Aorta (tissue), 5 donors: ENCODE measurements around the gene ARHGAP24. TPM values are rescaled to one million over a fixed set of nuclear protein-coding genes. Genes with fewer than 3 reads are reported as not detected.

ENCODE experiments used
- ATAC-seq: fragments of 200-7000 bp; cut with Tn5 transposase; one replicate; pipeline ENCODE4 v1.9.1; 2022; ENCODE audit warnings: moderate library complexity; ENCODE audit not compliant: low FRiP score
- DNase-seq, 2 donors: peaks; one replicate each; pipeline ENCODE4 v3.0.0-alpha.2; 2020
- H3K27ac ChIP-seq, 2 donors: one replicate each; pipeline ENCODE4 v1.5.1; 2013; ENCODE audit warnings: low read length in 2 of 2, mild to moderate bottlenecking in 2 of 2, moderate library complexity in 2 of 2, control low read depth in 1 of 2, inconsistent platforms in 1 of 2, low read depth in 1 of 2
- H3K27me3 ChIP-seq, 2 donors: one replicate each; pipeline ENCODE4 v1.6.1; 2013; ENCODE audit warnings: control low read depth in 1 of 2, low read length in 1 of 2, mild to moderate bottlenecking in 1 of 2, moderate library complexity in 1 of 2; ENCODE audit not compliant: insufficient read depth in 2 of 2, control insufficient read depth in 1 of 2
- H3K36me3 ChIP-seq, 2 donors: one replicate each; pipeline ENCODE4 v1.6.1; 2013; ENCODE audit warnings: control low read depth in 1 of 2, low read length in 1 of 2, mild to moderate bottlenecking in 1 of 2; ENCODE audit not compliant: insufficient read depth in 2 of 2, control insufficient read depth in 1 of 2
- H3K4me1 ChIP-seq, 2 donors: one replicate each; pipeline ENCODE4 v1.6.1; 2013; ENCODE audit warnings: low read length in 2 of 2, control low read depth in 1 of 2, mild to moderate bottlenecking in 1 of 2, moderate library complexity in 1 of 2; ENCODE audit not compliant: insufficient read depth in 2 of 2, control insufficient read depth in 1 of 2
- H3K4me3 ChIP-seq, 2 donors: one replicate each; pipeline ENCODE4 v1.5.1; 2013; ENCODE audit warnings: low read length in 2 of 2, control low read depth in 1 of 2, mild to moderate bottlenecking in 1 of 2
- H3K9me3 ChIP-seq: one replicate; pipeline ENCODE4 v1.6.1; 2013; ENCODE audit warnings: mild to moderate bottlenecking, low read length; ENCODE audit not compliant: control insufficient read depth
- WGBS, 2 donors: extraction: QIAGEN DNeasy Blood & Tissue Kit; methylation state at CpG; one replicate each; pipeline ENCODE4 v1.1.7; 2013; 5-methylcytosine and 5-hydroxymethylcytosine counted together
- intact Hi-C, 2 donors: fragments of 100-400 bp; cut with DNase I; formaldehyde crosslinking; loops; one replicate each; pipeline versions ENCODE4 v1.14.2 to v1.15.0; 2022
- polyA plus RNA-seq, 2 donors: library from polyadenylated mRNA; stranded (reverse); fragments of 200-250 nt; gene quantifications; one replicate each; pipeline ENCODE4 v1.2.3, GENCODE V29; 2013
- total RNA-seq, 2 donors: library from RNA; stranded (reverse); fragmentation: NEBNext Ultra II Directional; extraction: Animal tissue kit (Norgen Biotek cat#: 25700); gene quantifications; one replicate each; pipeline ENCODE4 v1.2.1, GENCODE V29; 2021
- donor health status: healthy with polysubstance abuse.
- donor health status: Bipolar disorder and iron deficiency.
- donor health status: DM: no; HTN: no; CAD: no.
- donor health status: DM: no; HTN: no; CAD: no.
- donor health status: DM: yes; HTN: yes; CAD: no.

Gene ARHGAP24
- total and polyA plus RNA-seq, 4 donors: 13.4 to 35.2 (median 34.0) TPM

DNA sequence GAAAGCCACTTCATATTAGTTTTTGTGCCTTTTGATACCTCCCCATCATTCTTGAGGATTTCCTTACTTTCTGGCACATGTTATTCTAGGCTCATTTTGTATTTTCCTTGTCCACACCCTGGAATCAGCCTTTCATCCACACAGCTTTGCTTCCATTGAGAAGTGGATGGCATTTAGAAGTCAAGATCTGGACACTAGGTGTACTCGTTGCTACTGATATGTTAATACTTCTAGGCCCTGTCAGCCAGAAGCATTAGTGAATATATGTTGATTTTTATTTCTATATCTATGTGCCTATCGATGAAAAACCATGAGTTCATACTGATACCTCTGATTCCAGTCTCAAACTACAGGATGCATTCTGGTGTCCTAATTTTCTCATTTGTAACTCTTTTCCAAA, 73.2 kb downstream of the ARHGAP24 start:
- no peaks in the 10 kb centered on the region for H3K36me3 ChIP-seq
- WGBS, 2 donors: 81 to 83% methylated on average over 2 of the region's 2 CpGs
- H3K27ac ChIP-seq: no peak overlapping the region
- no peak for DNase-seq
- intact Hi-C loops: no loop called here
- no peak for ATAC-seq
- peaks cover 3% of the 10 kb centered on the region for H3K9me3 ChIP-seq
- no peaks in the 10 kb centered on the region for H3K27me3 ChIP-seq
- H3K4me1 ChIP-seq: no peaks in the 10 kb centered on the region
- no peak overlapping the region for H3K4me3 ChIP-seq

DNA sequence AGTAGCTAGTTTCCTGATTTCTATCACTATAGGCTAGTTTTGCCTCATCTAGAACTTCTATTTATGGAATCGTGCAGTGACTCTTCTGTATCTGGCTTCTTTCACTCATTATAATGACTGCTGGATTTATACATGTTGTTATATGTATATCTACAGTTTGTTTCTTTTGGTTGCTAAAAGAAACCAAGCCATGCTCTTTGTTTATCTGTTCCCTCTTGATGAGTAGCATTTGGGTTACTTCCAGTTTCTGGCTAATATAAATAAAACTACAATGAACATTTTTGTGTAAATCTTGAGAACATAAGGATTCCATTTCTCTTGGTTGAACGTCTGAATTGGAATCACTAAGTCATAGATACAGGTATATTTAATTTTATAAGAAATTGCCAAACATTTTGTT, 73.9 kb downstream of the ARHGAP24 start:
- no peak overlapping the region for H3K4me3 ChIP-seq
- 16 to 25% methylated on average over 2 of the region's 2 CpGs for WGBS, 2 donors
- H3K36me3 ChIP-seq: no peaks in the 10 kb centered on the region
- no peak overlapping the region for H3K27ac ChIP-seq
- DNase-seq (no peak), ATAC-seq (no peak)
- no peaks in the 10 kb centered on the region for H3K27me3 ChIP-seq
- H3K9me3 ChIP-seq: peaks cover 5% of the 10 kb centered on the region
- H3K4me1 ChIP-seq: no peaks in the 10 kb centered on the region
- intact Hi-C loops: no loop called here

DNA sequence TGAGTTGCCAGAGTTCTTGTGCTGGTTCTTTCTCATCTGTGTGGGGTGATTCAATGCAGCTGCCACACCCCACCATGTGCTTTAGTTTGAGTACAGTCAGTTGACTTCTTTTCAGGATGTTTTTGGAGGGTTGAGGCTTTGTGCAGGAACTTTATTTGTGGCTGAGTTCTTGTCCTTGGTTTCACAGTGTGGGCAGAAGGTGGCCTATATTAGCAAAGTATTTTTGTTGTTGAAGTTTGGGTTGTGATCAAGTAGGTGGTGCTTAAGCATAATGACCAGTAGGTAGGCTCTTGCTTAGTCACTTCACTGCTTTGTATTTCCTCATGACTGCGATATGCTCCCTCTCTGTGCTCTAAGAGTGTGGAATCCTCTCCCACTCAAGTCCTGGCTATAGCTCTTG, 80.3 kb downstream of the ARHGAP24 start:
- ATAC-seq: no peak
- Histone ChIP-seq H3K27me3 (no peaks in the 10 kb centered on the region), H3K4me1 (no peaks in the 10 kb centered on the region), H3K27ac (no peak overlapping the region), H3K9me3 (peaks cover 6% of the 10 kb centered on the region), H3K4me3 (no peak overlapping the region), H3K36me3 (no peaks in the 10 kb centered on the region)
- 95 to 96% methylated on average over 1 of the region's 1 CpG for WGBS, 2 donors
- intact Hi-C loops: no loop called here
- DNase-seq: no peak

DNA sequence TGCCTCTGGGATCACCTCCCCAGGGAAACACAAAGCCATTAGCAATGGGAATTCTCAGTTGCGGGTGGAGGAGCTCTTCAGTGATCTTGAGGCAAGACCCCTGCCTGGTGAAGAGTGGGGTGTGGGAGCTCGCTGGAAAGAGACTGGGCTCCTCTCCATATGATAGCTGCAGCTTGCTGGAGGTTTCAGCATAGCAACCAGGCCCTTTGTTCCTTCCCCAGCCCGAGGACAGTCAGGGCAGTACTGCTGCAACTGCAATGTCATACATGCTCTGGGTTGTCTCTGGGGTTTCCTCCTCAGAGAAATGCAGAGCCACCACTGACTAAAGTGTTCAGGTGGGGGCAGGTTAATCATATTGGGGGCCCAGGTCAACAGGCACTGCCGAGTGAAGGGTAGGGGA, 81.3 kb downstream of the ARHGAP24 start:
- 75 to 85% methylated on average over 4 of the region's 4 CpGs for WGBS, 2 donors
- no peaks in the 10 kb centered on the region for H3K27me3 ChIP-seq
- H3K9me3 ChIP-seq: peaks cover 6% of the 10 kb centered on the region
- H3K4me3 ChIP-seq: no peak overlapping the region
- no peaks in the 10 kb centered on the region for H3K36me3 ChIP-seq
- DNase-seq (no peak), ATAC-seq (no peak)
- intact Hi-C loops: no loop called here
- no peak overlapping the region for H3K27ac ChIP-seq
- H3K4me1 ChIP-seq: no peaks in the 10 kb centered on the region

DNA sequence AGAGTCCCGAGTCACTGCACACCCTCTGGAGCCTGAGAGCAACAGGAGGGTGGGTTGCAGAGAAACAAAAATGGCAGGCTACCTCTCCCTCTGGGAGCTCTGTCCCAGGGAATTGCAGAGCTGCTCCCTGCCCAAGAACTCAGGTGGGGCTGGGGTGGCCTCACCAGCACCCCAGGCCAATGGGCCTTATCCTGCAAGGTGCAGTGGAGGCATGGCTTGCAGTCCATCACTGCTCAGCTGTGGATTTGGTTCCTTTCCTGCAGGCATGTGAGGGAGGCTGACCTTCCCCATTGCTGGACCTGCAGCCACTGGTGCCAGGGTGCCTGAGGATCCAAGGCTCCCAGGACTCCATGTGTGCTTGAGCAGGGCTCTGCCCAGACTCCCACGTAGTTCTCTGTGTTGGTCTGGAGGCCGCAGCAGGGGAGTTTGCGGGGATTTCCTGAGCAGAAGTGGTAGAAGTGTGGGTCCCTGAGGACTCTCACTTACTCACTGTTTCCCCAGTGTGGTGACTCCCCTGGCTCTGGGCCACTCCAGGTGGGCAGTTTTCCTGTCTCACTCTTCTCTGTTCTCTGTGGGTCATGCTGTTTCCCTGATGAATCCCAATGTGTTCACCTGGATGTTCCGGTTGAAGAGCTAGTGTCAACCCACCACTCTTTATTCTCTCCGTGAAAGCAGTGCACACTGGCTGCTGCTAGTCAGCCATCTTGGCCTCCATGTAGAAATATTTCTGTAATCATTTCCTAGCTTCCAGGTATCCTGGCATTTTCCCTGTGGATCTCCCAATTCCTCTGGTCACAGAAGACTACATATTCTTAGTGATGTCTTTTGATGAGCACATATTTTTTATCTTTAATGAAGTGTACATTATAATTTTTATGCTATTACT, 82.3 kb downstream of the ARHGAP24 start:
- 63 to 72% methylated on average over 6 of the region's 6 CpGs for WGBS, 2 donors
- ATAC-seq: no peak

DNA sequence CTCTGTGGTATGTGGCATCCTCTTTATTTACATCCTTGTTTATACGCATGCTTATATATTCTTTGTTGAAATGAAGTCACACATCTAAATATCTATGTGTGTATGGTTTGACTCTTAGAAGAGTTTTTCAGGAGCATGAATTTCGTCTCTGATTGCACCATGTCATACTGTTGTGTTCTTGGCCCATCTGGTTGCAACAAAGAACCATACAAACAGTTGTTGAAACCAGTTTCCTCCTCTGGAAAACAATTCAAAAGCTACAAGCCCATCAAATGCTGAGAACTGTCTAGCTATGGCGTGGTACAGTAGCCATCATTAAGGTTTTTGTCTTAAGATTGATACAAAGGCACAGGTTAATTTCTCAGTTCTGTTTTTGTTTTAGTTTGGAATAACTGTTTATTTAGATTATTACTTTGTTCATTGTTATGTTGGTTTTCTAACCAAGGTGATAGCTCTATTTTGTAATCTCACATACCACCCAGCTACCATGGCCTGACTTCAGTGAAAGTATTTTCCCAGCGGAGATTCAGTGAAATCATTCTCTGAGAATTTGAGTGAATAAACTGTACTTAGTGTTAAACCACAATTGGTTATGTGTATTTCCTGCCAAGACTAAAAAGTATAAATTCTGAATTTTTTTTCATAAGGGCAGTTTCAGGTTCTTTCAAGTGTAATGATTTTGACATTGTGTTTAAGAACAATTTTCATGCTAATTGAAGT, 91.0 kb downstream of the ARHGAP24 start:
- H3K27me3 ChIP-seq: no peaks in the 10 kb centered on the region
- WGBS, 2 donors: 84 to 86% methylated on average over 4 of the region's 4 CpGs
- H3K4me3 ChIP-seq: no peak overlapping the region
- intact Hi-C loops: no loop called here
- ATAC-seq (no peak), DNase-seq (no peak)
- H3K4me1 ChIP-seq: no peaks in the 10 kb centered on the region
- no peak overlapping the region for H3K27ac ChIP-seq
- no peaks in the 10 kb centered on the region for H3K36me3 ChIP-seq
- no peaks in the 10 kb centered on the region for H3K9me3 ChIP-seq

More for the DNA sequence above, 82.3 kb downstream of the ARHGAP24 start:
- DNase-seq: no peak
- intact Hi-C loops: no loop called here
- Histone ChIP-seq H3K27ac (no peak overlapping the region), H3K4me3 (no peak overlapping the region), H3K9me3 (peaks cover 6% of the 10 kb centered on the region), H3K27me3 (no peaks in the 10 kb centered on the region), H3K36me3 (no peaks in the 10 kb centered on the region), H3K4me1 (no peaks in the 10 kb centered on the region)

DNA sequence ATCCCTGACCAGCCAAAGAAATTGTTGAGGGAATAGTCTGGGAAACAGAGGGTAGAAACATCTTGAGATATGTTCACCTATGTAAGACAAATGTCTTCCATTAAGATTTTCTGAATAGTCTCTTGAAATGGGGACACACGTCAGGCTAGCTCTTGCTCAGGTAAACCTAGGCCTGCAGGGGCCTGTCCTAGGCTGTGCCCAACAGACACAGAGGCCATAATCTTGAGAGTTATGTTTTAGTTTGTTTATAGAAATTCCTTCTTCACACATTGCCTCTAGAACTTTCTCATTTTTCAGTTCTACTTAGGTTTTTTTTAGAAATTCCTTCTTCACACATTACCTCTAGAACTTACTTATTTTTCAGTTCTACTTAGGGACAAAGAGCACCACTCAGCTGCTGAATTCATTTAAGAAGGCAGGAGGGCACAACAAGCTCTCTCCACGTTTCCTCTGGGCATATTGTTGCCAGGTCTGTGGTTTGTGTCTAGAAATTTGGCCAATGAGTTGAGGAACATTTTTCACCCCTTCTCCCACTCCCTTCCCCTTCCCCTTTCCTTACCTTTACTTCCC, 94.9 kb downstream of the ARHGAP24 start:
- whole genome bisulfite sequencing, 2 donors: 64 to 67% methylated on average over 2 of the region's 2 CpGs
- Histone ChIP-seq H3K27ac (no peak overlapping the region), H3K27me3 (no peaks in the 10 kb centered on the region), H3K4me1 (no peaks in the 10 kb centered on the region), H3K9me3 (no peaks in the 10 kb centered on the region), H3K4me3 (no peak overlapping the region), H3K36me3 (no peaks in the 10 kb centered on the region)
- ATAC-seq (no peak), DNase-seq (no peak)
- intact Hi-C loops: no loop called here

DNA sequence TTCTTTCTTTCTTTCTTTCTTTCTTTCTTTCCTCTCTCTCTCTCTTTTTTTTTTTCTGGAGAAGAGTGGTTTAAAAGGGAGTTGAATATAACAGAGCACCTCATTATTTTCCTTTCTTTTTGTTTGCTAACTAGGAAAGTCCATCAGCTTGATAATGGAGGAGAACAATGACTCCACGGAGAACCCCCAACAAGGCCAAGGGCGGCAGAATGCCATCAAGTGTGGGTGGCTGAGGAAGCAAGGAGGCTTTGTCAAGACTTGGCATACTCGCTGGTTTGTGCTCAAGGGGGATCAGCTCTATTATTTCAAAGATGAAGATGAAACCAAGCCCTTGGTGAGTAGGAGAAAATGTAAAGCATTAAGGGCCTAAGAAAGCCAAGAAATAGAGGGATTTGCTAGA, 95.4 kb downstream of the ARHGAP24 start:
- WGBS, 2 donors: 77 to 84% methylated on average over 3 of the region's 3 CpGs
- no peak overlapping the region for H3K27ac ChIP-seq
- no peaks in the 10 kb centered on the region for H3K36me3 ChIP-seq
- H3K9me3 ChIP-seq: no peaks in the 10 kb centered on the region
- no peak overlapping the region for H3K4me3 ChIP-seq
- no peaks in the 10 kb centered on the region for H3K27me3 ChIP-seq
- DNase-seq (no peak), ATAC-seq (no peak)
- no peaks in the 10 kb centered on the region for H3K4me1 ChIP-seq
- intact Hi-C loops: no loop called here
